Naive thymus-derived CD8-positive, alpha-beta T cell (primary cell): Measurements from ENCODE around the gene ACTR10. TPM values are rescaled to one million over a fixed set of nuclear protein-coding genes. Genes with fewer than 3 reads are reported as not detected.
A peak's percentile ranks its signal among the peaks of the same experiment; 100 is the strongest.

Experiments
- ATAC-seq, 2 donors: fragments of 150-1000 bp; cut with Tn5 transposase in 1 of 2; sonication (Bioruptor Pico), chemical (Tn5 transposase) in 1 of 2; 1 replicate in 1 of 2; 2 replicates in 1 of 2; pipeline ENCODE4 v1.10.0; 2021; ENCODE audit warnings: mild to moderate bottlenecking in 2 of 2, moderate library complexity in 2 of 2
- POLR2A ChIA-PET: fragments of 350-600 bp; sonication (Branson Sonifier 250); formaldehyde crosslinking; loops from one replicate; lab custom pipeline; 2021; ENCODE audit warnings: antibody characterized with exemption; lab: Charles Lee
- DNase-seq, 10 donors: peaks; one replicate each; pipeline versions ENCODE4 v3.0.0 to v3.0.0-alpha.2; 2020 to 2022
- H3K27ac Mint-ChIP-seq, 10 donors: one replicate each; pipeline ENCODE4 v1.8.0; 2020 to 2022; ENCODE audit warnings: mild to moderate bottlenecking in 10 of 10, mixed read lengths in 10 of 10, moderate library complexity in 4 of 10, inconsistent platforms in 1 of 10
- H3K27me3 Mint-ChIP-seq, 5 donors: one replicate each; pipeline ENCODE4 v1.8.0; 2021 to 2022; ENCODE audit warnings: mixed read lengths in 5 of 5
- H3K36me3 Mint-ChIP-seq, 3 donors: one replicate each; pipeline ENCODE4 v1.8.0; 2020 to 2022; ENCODE audit warnings: mixed read lengths in 3 of 3, mild to moderate bottlenecking in 2 of 3, inconsistent platforms in 1 of 3
- H3K4me1 Mint-ChIP-seq, 4 donors: one replicate each; pipeline ENCODE4 v1.8.0; 2021 to 2022; ENCODE audit warnings: mixed read lengths in 4 of 4
- H3K4me3 Mint-ChIP-seq, 10 donors: one replicate each; pipeline ENCODE4 v1.8.0; 2020 to 2022; ENCODE audit warnings: mild to moderate bottlenecking in 10 of 10, mixed read lengths in 10 of 10, moderate library complexity in 6 of 10, inconsistent platforms in 1 of 10
- H3K9me3 Mint-ChIP-seq, 9 donors: one replicate each; pipeline ENCODE4 v1.8.0; 2020 to 2022; ENCODE audit warnings: mixed read lengths in 9 of 9, mild to moderate bottlenecking in 3 of 9, inconsistent platforms in 1 of 9, moderate library complexity in 1 of 9
- polyA plus RNA-seq, 3 donors: library from polyadenylated mRNA; unstranded; fragments of 300-500 nt; fragmentation: Illumina TruSeq; gene quantifications; one replicate each; pipeline ENCODE4 v1.2.3, GENCODE V29; 2021
- total RNA-seq, 8 experiments: library from RNA in 2 of 8; stranded (reverse) in 2 of 8; gene quantifications; one replicate each; pipeline ENCODE4 v1.2.3 and lab custom pipeline; 2021 to 2026

ACTR10 gene
- total and polyA plus RNA-seq, 5 experiments from 2014 or later, result 54.9 to 87.2 (median 80.3) TPM

DNA sequence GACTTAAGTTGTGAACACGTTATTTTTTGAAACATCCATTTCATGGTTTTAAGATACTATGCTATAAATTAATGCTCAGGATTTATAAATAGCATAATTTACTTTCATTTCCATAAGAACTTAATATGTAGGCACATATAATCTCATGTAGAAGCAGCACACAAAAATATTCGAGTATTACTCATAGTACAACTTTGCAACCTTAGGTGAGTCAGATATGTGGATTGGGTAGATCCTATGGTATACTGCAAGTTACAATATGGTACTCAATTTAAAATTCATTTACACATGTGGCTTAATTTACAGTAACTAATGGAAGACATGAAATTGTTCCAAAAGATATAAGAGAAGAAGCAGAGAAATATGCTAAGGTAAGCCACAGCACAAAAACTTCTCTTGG is 70.7 kb downstream of the ACTR10 start:
- ATAC-seq, result no peak
- Mint-ChIP-seq H3K9me3 (no peaks in the 10 kb centered on the region), H3K27ac (peak overlapping the region in 7 of 10 donors; percentile 24 to 59 (median 30)), H3K36me3 (peaks cover 0 to 92% (median 15%) of the 10 kb centered on the region in 3 donors), H3K4me3 (no peak overlapping the region), H3K4me1 (peaks cover 17 to 41% (median 32%) of the 10 kb centered on the region in 4 donors), H3K27me3 (no peaks in the 10 kb centered on the region)
- POLR2A ChIA-PET, result no interaction called here
- no peak for DNase-seq

DNA sequence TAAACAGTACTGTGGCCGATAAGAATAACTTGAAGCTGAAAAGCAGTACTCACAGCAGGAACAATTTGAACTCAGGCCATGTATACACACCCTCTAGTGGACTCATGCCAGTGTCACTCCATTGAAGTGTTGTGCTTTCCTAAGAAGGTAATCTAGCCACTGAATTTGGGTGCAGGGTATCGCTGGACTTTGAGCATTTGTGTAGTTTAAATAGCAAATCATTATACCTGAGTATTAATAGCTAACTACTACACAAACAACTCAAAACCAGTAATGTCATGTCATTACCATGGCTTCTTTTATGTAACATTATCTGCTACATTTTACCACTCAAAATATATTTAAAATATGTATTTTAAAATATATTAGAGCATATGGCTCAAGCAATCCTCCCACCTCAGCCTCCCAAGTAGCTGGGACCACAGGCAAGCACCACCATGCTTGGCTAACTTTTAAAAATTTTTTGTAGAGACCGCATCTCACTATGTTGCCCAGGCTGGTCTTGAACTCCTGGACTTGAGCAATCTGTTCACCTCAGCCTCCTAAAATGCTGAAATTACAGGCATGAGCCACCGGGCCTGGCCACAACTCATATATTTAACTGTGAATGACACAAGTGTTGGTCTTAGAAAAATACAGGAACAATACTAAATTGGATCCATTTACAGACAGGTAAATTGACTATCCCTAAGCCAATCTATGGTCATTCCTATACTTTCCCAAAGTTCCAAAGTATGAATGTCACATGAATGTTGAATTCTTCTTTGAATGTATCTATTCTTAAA is 72.8 kb downstream of the ACTR10 start:
- POLR2A ChIA-PET, result interaction anchor here (0.7 to 1.1 kb wide), 3 partner anchors 24 to 28 kb away, joined by 3 to 4 read pairs (median 3); partner anchors contain the start of genes ARID4A and PSMA3
- ATAC-seq (no peak), DNase-seq (no peak)

DNA sequence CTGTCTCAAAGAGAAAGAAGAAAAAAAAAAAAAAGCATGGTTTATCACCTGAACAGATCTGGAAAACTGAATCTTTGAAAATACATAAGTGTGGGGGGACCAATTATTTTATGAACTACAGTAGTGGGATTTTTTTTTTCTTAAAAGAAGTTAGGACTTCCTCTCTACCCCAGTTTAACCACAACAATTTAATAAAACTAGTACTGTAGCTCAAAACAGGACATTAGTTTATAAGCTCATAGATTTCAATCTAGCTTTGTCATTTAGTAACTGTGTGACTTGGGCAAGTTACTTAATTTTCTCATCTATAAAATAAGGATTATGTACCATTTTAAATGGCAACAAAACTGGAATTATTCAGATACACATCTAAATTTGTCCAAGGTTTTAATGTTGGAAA is 74.9 kb downstream of the ACTR10 start:
- Mint-ChIP-seq H3K9me3 (no peaks in the 10 kb centered on the region), H3K27ac (peak overlapping the region; percentile 81 to 91 (median 86)), H3K4me3 (peak overlapping the region; percentile 40 to 74 (median 63)), H3K36me3 (peaks cover 0 to 87% (median 17%) of the 10 kb centered on the region in 3 donors), H3K27me3 (no peaks in the 10 kb centered on the region), H3K4me1 (peaks cover 20 to 55% (median 45%) of the 10 kb centered on the region in 4 donors)
- POLR2A ChIA-PET, result interaction anchor here (0.6 to 1.8 kb wide), 2 partner anchors 23 to 34 kb away, joined by 3 to 8 read pairs; partner anchors contain the start of gene ARID4A
- peak in 1 of 2 donors; percentile 33 for ATAC-seq
- DNase-seq, result no peak

More for the DNA sequence above, 72.8 kb downstream of the ACTR10 start:
- no peak overlapping the region for H3K4me3 Mint-ChIP-seq
- peaks cover 16 to 51% (median 37%) of the 10 kb centered on the region in 4 donors for H3K4me1 Mint-ChIP-seq
- peaks cover 0 to 86% (median 15%) of the 10 kb centered on the region in 3 donors for H3K36me3 Mint-ChIP-seq
- peak overlapping the region in 7 of 10 donors; percentile 8 to 58 (median 26) for H3K27ac Mint-ChIP-seq
- H3K9me3 Mint-ChIP-seq, result no peaks in the 10 kb centered on the region
- no peaks in the 10 kb centered on the region for H3K27me3 Mint-ChIP-seq

DNA sequence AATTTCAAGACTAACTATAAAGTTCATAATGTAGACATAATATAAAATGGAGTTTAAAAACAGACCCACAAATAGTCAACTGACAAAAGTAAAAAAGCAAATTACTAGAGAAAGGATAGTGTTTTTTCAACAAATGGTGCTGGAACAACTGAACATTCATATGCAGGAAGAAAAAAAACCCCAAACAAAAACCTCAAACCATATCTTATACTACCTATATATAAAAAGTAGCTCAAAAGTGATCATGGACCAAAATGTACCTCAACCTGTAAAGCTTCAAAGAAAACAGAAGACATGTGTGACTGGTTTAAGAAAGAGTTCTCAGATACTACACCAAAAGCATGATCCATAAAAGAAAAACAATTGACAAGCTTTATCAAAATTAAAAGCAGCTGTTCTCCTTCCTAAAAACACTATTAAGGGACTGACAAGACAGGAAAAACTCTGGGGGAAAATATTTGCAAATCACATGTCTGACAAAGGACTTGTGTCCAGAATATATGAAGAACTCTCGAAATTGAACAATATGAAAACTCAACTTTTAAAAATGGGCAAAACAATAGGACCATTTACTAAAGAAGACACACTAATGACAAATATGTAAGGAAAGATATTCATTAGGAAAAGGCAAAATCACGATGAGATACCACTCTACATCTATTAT is 75.7 kb downstream of the ACTR10 start:
- H3K27me3 Mint-ChIP-seq, result no peaks in the 10 kb centered on the region
- H3K9me3 Mint-ChIP-seq, result no peaks in the 10 kb centered on the region
- H3K36me3 Mint-ChIP-seq, result peaks cover 0 to 87% (median 14%) of the 10 kb centered on the region in 3 donors
- POLR2A ChIA-PET, result interaction anchor here (0.6 to 1.8 kb wide), 2 partner anchors 23 to 35 kb away, joined by 3 to 8 read pairs; partner anchors contain the start of gene ARID4A
- DNase-seq, result peak in 2 of 10 donors; percentile 13 to 23
- H3K27ac Mint-ChIP-seq, result peak overlapping the region; percentile 63 to 88 (median 80)
- peak; percentile 51 to 72 for ATAC-seq
- H3K4me3 Mint-ChIP-seq, result peak overlapping the region in 9 of 10 donors; percentile 41 to 70 (median 63)
- H3K4me1 Mint-ChIP-seq, result peaks cover 19 to 60% (median 50%) of the 10 kb centered on the region in 4 donors

DNA sequence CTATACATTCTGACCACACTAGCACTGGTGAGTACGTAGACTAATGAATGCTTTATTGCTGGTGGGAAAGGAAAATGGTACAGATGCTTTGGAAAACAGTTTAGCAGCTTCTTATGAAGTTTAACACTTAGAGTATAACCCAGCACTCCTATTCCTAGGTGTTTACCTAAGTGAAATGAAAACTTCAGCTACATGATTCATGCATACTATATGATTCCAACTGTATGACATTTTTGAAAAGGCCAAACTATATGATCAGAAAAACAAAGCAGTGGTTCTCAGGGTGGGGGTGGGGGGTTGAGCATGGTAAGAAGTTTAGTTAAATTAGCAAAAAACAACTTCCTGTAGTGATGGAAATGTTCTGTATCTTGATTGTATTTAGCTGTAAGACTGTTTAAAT is 76.3 kb downstream of the ACTR10 start:
- DNase-seq, result no peak

DNA sequence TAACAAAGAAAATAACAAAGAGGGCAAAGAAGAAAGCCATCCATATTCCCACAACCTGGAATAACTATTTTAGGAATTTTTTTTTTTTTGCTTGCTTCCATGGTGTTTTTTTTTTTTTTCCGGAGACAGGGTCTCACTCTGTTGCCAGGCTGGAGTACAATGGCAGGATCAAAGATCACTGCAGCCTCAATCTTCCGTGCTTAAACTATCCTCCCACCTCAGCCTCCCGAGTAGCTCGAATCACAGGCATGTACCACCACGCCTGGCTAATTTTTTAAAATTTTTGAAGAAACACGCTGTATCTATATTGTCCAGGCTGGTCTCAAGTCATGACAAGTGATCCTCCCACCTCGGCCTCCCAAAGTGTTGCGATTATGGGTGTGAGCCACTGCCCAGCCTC is 78.2 kb downstream of the ACTR10 start:
- POLR2A ChIA-PET, result interaction anchor here (1.4 to 1.5 kb wide), 2 partner anchors 10 to 20 kb away, joined by 4 to 8 read pairs; partner anchors contain the start of gene ARID4A
- H3K4me3 Mint-ChIP-seq, result no peak overlapping the region
- ATAC-seq (no peak), DNase-seq (no peak)
- H3K36me3 Mint-ChIP-seq, result peaks cover 1 to 87% (median 14%) of the 10 kb centered on the region in 3 donors
- peaks cover 27 to 76% (median 71%) of the 10 kb centered on the region in 4 donors for H3K4me1 Mint-ChIP-seq
- H3K9me3 Mint-ChIP-seq, result no peaks in the 10 kb centered on the region
- peak overlapping the region in 4 of 10 donors; percentile 33 to 65 (median 48) for H3K27ac Mint-ChIP-seq
- H3K27me3 Mint-ChIP-seq, result no peaks in the 10 kb centered on the region

More for the DNA sequence above, 76.3 kb downstream of the ACTR10 start:
- Mint-ChIP-seq H3K36me3 (peaks cover 0 to 87% (median 12%) of the 10 kb centered on the region in 3 donors), H3K9me3 (no peaks in the 10 kb centered on the region), H3K27me3 (no peaks in the 10 kb centered on the region), H3K4me3 (peak overlapping the region in 5 of 10 donors; percentile 2 to 70 (median 54)), H3K27ac (peak overlapping the region in 9 of 10 donors; percentile 23 to 88 (median 82)), H3K4me1 (peaks cover 21 to 63% (median 54%) of the 10 kb centered on the region in 4 donors)
- no peak for ATAC-seq
- POLR2A ChIA-PET, result interaction anchor here (1.8 kb wide), 1 partner anchor 22 kb away, joined by 8 read pairs; the partner anchor contains the start of gene ARID4A

DNA sequence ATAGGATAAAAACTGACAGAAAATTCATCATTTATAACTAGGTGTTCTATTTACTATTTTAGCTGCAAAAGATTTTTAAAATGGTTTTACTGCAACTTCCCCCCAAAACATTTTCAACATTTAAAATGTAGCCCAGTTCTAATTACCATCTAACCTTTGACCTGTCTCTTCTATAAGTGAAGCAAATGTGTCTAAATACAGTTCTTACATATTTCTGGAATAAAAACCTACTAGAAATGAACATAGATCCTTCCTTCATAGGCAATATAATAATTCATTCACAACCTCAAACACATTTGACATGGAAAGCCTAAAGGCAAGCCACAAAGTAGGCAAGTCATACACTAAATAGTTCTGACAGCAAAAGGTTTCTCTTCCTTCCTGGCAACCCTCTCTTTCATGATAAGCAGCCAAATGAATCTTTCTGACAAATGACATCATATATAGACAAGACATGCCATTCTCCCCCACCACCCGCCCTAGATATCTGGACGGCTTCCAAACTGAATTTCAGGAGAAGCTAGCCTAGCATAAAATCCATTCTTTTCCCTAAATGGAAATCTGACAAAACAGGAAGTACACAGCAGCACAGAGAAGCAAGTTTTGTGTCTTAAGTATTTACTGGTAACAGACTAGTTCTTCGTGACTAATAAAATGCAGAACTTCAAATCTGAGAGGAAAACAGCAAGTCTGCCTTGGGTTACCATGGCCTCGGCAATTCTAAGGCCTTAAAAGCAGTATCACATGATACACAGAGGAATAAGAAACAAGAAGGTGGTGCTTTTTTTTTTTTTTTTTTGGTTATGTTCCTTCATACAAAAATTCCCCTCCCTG is 81.2 kb downstream of the ACTR10 start:
- ATAC-seq (peak; percentile 85 to 90), DNase-seq (peak in 8 of 10 donors; percentile 20 to 57 (median 38))
- Mint-ChIP-seq H3K27ac (peak overlapping the region; percentile 91 to 97 (median 94)), H3K9me3 (no peaks in the 10 kb centered on the region), H3K4me3 (peak overlapping the region; percentile 38 to 77 (median 72)), H3K36me3 (peaks cover 3 to 92% (median 13%) of the 10 kb centered on the region in 3 donors), H3K4me1 (peaks cover 30 to 79% (median 70%) of the 10 kb centered on the region in 4 donors), H3K27me3 (no peaks in the 10 kb centered on the region)
- POLR2A ChIA-PET, result interaction anchor here (0.6 to 2.1 kb wide), 4 partner anchors 16 to 81 kb away, joined by 3 to 8 read pairs (median 5); partner anchors contain the start of genes ACTR10, ARID4A and PSMA3

DNA sequence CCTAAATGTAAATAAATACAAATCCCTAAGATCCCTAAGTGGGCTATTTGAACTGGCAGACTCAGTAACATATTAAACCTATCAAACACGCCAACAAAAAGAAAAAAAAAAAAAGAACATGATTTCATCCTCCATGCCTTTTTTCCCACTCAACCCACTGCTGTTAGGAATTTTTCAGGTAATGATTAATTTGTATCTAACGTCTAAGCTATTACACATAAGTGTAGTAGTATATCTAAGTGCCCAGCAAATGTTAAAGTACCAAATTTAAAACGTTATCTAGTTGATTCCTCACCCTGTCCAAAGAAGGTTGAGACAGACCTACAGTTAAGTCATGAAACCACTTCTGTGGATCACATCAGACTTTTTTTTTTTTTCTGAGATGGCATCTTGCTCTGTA is 82.0 kb downstream of the ACTR10 start:
- ATAC-seq, result no peak
- H3K36me3 Mint-ChIP-seq, result peaks cover 3 to 92% (median 16%) of the 10 kb centered on the region in 3 donors
- no peak for DNase-seq
- no peaks in the 10 kb centered on the region for H3K27me3 Mint-ChIP-seq
- POLR2A ChIA-PET, result interaction anchor here (0.6 to 2.1 kb wide), 3 partner anchors 16 to 82 kb away, joined by 3 to 8 read pairs (median 7); partner anchors contain the start of genes ACTR10, ARID4A and PSMA3
- peaks cover 30 to 71% (median 65%) of the 10 kb centered on the region in 4 donors for H3K4me1 Mint-ChIP-seq
- peak overlapping the region; percentile 91 to 97 (median 94) for H3K27ac Mint-ChIP-seq
- H3K4me3 Mint-ChIP-seq, result peak overlapping the region in 8 of 10 donors; percentile 22 to 77 (median 56)
- H3K9me3 Mint-ChIP-seq, result no peaks in the 10 kb centered on the region

DNA sequence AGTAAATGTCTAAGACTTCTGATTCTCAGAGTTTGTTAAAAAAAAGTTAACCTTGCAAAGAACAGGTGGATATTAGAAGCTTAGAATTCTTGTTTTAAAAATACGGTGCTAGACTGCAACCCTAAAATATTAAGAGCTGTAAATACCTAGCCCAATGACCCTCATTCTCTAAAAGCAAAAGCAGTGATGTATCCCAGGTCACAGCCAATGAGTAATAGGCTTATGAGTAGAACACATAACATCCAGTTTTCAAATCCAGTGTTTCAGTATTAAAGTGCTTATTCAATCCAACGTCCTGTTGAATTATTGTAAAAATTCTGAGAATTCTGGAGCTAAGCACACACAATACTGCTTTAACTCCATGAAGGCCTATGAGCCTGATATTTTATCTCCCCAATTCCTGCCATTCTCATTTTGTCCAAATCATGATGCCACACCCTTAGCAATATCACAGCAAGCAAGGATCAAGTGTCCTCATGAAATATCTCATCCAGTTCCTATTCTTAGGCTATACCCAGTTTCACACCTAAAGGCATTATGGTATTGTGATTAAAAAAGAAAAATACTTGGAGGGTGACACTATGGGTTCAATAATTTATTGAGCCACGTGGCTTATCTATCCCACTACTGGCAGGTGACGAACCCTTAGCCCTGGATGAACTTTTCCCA is 83.1 kb downstream of the ACTR10 start:
- peaks cover 35 to 78% (median 72%) of the 10 kb centered on the region in 4 donors for H3K4me1 Mint-ChIP-seq
- H3K27ac Mint-ChIP-seq, result peak overlapping the region in 7 of 10 donors; percentile 57 to 96 (median 92)
- no peaks in the 10 kb centered on the region for H3K27me3 Mint-ChIP-seq
- POLR2A ChIA-PET, result interaction anchor here (1.8 to 2.1 kb wide), 2 partner anchors 15 to 38 kb away, joined by 7 to 8 read pairs; partner anchors contain the start of genes ARID4A and PSMA3
- peak overlapping the region in 3 of 10 donors; percentile 24 to 46 (median 40) for H3K4me3 Mint-ChIP-seq
- H3K36me3 Mint-ChIP-seq, result peaks cover 10 to 93% (median 23%) of the 10 kb centered on the region in 3 donors
- H3K9me3 Mint-ChIP-seq, result no peaks in the 10 kb centered on the region
- ATAC-seq (no peak), DNase-seq (no peak)

DNA sequence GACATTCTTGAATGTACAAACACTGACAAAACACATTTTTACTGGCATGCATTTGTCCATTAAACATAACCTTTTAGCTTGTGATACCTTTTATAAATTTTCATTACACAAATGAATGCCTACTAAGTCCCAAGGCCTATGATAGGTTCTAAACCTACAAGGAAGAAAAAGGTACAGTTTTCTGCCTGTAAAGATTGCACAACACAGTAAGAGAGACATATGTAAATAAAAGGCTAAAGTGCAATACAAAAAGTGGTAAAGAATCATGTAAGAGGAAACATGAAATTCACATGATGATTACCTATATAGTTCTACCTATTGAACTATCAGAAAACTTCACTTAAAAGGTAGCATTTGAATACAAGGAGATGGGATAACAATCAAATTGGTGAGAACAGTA is 83.8 kb downstream of the ACTR10 start:
- peaks cover 12 to 93% (median 25%) of the 10 kb centered on the region in 3 donors for H3K36me3 Mint-ChIP-seq
- POLR2A ChIA-PET, result no interaction called here

More for the DNA sequence above, 83.8 kb downstream of the ACTR10 start:
- H3K27ac Mint-ChIP-seq, result peak overlapping the region in 5 of 10 donors; percentile 30 to 96 (median 74)
- no peak overlapping the region for H3K4me3 Mint-ChIP-seq
- H3K9me3 Mint-ChIP-seq, result no peaks in the 10 kb centered on the region
- no peak for DNase-seq
- H3K27me3 Mint-ChIP-seq, result no peaks in the 10 kb centered on the region
- H3K4me1 Mint-ChIP-seq, result peaks cover 37 to 81% (median 77%) of the 10 kb centered on the region in 4 donors
- no peak for ATAC-seq
